Stimulated activated CD8-positive, alpha-beta memory T cell treated with anti-CD3 and anti-CD28 coated beads, Interleukin-7, amount 100 ng/mL, for 4 hours (primary cell): ENCODE results near the gene NME7.

Source experiments
- DNase-seq, 2 donors: peaks; one replicate each; pipeline ENCODE4 v3.0.0-alpha.2; 2020; ENCODE audit warnings: low read depth in 2 of 2

The NME7 gene

GRCh38 chr1:169107603-169108208 lies 259.9 kb downstream of the NME7 start:
- DNase-seq: no peak

- DNase-seq: no peak
Observed at GRCh38 chr1:169106921-169107602, 260.5 kb downstream of the NME7 start.

DNA sequence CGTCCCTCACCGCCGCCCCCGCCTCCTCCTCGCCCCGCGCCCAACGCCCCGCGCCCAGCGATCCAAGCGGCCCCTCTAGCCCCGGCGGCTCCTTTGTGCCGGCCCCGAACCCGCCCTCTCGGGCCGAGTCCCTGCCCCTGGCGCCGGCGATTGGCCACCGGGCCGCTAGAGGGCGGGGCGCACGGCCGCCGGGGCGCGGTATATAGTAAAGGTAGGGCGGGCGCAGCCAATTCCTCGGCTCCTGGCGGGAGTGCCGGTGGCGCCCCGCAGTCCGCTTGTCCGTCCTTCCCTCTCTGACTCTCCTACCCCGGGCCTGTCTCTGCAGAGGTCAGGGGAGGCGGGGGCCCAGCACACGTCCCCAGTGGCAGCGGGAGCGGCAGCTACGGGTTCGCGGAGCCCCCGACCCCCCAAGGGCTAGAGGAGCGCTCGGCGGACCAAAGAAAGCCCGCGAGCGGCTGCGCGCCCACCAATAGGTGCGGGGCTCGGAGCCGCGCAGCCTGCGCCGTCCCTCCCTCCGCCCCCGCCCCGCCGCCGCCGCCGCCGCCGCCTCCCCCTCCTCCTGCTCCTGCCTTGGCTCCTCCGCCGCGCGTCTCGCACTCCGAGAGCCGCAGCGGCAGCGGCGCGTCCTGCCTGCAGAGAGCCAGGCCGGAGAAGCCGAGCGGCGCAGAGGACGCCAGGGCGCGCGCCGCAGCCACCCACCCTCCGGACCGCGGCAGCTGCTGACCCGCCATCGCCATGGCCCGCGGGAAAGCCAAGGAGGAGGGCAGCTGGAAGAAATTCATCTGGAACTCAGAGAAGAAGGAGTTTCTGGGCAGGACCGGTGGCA lies 261.3 kb downstream of the NME7 start, which contains the start of gene ATP1B1:
Gene ATP1B1, plus strand, starts transcription at position 596 of the 826 bp plus-strand sequence. Its CDS starts 140 bp downstream, at position 736.
- peak; percentile 48 to 75 for DNase-seq

- DNase-seq: peak in 1 of 2 donors; percentile 21
Observed at GRCh38 chr1:169105434-169106094, 262.0 kb downstream of the NME7 start.

GRCh38 chr1:169105087-169105433 lies 262.5 kb downstream of the NME7 start:
- DNase-seq: no peak

GRCh38 chr1:169103480-169103893 lies 264.1 kb downstream of the NME7 start:
- no peak for DNase-seq

GRCh38 chr1:169103002-169103401 lies 264.6 kb downstream of the NME7 start:
- no peak for DNase-seq

DNA sequence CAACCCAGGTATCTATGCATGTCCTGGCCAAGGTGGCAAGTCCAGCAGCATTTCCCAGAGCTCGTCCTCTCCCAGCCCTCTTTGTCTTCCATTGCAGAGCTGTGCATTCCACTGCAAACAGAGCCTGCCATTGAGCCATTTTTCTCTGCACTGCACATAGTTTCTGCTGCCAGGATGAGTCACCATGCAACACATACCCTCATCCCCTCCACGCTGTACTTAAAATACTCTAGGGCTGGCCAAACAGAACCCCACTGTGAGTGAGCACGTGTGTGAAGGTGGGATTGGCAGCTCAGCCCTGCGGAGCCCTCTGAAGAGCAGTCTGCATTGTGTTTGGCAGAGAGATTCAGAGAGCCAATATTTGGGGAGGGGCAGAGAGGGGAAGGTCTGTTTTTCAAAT lies 265.0 kb downstream of the NME7 start:
- DNase-seq: no peak

DNA sequence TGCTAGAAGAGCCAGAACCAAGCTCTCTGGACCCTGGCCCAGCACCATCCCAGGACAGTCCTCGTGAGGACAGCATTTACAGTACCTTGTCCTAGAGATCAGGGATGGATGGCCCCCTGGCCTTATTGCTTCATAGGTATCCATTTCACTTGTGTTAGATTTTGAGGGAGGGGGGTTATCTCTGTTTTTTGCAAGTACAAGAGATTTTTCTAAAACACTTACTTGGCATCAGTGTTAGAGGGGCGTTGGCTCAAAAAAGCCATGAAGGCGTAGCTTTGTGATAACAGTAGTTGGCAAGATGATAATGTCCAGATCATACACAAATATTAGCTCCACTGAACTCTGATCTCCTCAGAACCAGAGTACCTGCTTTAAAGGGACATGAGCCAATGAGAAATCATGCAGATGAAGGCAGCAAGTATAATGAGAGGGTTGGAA lies 266.9 kb downstream of the NME7 start:
- DNase-seq: no peak

- DNase-seq: no peak
Observed at GRCh38 chr1:169100208-169100607, 267.4 kb downstream of the NME7 start.

- DNase-seq: no peak
Observed at GRCh38 chr1:169099561-169099960, 268.0 kb downstream of the NME7 start.

- DNase-seq: no peak
Observed at GRCh38 chr1:169098380-169098779, 269.2 kb downstream of the NME7 start.

DNA sequence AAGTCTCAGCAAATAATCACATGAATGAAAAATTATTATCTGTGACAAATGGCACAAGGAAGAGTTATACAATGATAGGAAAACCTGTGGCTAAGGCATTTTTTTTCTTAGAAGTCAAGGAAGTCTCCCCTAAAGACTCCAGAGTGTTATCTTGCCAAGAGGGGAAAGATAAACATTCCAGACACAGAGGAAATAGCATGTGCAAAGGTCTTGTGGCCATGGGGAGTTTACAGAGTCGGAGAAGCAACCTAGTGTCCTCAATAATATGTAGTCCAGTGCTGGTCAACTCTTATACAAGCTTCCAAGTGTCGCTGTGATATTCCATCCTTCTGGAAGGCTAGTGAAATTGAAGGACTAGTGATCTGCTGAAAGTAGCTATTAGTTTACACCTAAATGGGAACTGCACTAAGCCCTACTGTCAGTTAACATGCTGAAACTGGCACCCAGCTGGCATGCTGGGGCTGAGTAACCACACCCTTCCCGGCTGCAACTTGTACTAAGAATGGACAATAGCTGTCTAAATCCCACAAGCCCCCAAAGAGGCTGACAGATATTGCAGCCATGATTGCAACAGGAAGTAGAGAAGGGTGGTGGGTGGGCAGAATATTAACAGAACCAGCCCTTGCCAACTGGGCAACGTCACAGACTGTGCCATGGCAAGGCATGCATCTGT lies 272.6 kb downstream of the NME7 start:
- no peak for DNase-seq

DNA sequence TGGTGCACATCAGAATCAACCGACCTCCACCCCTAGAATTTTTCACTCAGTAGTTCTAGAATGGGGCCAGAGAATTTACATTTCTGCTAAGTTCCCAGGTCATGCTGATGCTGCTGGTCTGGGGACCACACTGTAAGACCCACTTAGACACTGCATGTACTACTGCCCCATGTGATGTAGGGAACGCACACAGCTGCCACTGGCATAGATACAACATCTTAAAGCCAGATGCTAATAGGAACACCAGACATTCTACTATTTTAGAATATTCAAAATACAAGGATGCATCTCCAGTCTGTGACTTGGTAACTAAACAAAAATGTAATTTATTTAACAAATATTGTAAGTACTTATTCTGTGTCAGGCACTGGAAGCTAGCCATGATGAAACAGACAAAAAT lies 275.2 kb downstream of the NME7 start:
- no peak for DNase-seq

GRCh38 chr1:169091480-169091941 lies 276.1 kb downstream of the NME7 start:
- DNase-seq: no peak

- no peak for DNase-seq
Observed at GRCh38 chr1:169090900-169091311, 276.7 kb downstream of the NME7 start.

GRCh38 chr1:169090308-169090899 lies 277.2 kb downstream of the NME7 start:
- no peak for DNase-seq

DNA sequence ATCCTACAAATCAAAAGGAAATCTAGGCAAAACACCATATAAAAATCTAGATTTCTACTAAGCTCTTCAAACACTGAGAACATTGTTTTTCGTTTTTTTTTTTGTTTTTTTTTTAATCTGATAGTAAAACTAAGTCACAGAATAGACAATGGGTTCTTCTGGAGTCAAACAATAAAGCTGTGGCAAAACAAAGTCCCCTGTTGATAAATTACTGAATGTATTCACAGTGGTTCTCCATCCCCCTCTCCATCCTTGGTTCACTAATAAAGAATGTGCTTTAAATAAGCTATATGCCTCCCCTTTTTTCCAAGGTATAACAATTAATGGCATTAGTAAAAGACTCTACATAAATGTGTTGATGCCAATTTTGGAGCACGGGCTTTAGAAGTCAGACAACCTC lies 277.8 kb downstream of the NME7 start:
- DNase-seq: no peak

DNA sequence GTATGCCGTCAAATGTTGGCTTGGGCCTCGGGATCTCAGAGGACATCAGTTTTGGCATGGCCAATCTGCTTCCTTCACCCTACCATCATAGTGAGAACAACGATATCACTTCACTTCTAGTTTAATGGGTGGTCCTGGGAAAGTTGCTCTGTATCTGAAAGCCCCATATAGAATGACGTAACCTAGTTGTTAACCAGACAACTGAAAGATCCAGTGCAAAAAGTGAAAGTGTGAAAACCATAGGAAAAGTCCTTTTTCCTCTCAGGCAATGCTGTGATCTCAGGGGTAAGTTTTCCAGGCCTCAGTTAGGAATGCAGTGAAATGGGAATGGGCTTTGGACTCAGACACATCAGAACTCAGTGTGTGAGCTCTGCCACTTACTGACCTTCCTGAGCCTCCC lies 279.7 kb downstream of the NME7 start:
- no peak for DNase-seq

DNA sequence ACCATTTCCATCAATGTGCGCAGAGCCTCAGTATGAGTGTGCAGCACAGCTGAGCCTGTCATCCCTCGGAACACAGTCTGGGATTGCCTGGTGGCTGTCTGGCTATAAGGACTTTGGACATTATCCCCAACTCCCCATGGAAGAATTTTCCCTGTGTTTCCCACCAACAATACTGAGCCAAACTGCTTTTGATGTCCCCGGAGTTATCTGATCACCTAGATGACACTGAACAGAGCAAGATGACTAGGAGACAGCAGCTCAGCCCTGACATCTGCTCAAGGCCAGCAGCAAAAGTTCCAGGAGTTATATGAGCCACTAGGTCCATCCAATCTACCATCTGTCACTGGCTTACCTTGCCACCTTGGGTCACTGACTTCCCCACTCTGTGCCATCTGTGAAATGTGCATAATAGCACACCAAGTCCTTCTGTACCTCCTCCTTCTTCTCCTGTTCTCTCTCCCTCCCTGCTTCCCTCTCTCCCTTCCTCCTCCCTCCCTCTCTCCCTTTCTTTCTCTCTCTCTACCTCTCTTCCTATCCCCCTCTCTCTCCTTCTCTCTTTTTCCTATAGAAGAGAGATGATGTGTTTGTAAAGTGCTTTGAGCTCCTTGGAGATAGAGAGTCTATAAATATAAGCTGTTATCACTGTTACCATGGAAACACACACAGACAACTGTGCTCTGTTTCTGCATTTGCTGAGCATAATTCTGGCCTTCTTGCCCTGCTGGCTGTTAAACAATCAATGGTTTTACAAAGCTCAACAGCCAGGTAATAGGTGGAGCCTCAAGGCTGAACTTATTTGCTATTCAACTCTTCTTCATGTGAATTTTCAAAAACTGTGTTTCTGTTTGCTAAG lies 280.8 kb downstream of the NME7 start:
- no peak for DNase-seq
